Measurements from ENCODE around the gene NDUFV1. TPM values are rescaled to one million over a fixed set of nuclear protein-coding genes. Genes with fewer than 3 reads are reported as not detected.

Gene NDUFV1
- polyA plus RNA-seq, 2 of the 4 experiments (the other 2 are of a cell fraction) = 95.1 to 163 TPM

DNA sequence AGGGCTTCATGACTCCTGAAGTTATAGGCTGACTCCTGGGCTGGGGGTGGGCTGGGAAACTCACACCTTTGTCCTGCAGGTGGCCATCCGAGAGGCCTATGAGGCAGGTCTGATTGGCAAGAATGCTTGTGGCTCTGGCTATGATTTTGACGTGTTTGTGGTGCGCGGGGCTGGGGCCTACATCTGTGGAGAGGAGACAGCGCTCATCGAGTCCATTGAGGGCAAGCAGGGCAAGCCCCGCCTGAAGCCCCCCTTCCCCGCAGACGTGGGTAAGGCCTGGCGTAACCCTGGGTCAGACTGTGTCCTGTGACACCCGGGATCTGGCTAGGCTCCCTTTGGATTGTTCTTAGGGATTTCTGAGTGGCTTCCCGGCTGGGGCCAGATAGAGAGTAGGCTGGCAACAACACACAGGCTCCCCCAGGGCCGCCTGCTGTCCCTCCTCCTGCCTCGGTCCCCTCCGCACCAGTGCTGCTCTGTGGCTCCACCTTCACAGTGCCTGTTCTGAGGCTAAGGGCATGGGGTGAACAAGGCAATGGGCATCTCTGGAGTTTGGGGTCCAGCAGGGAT lies 3.6 kb downstream of the NDUFV1 start:
- FAIRE-seq (no peak), DNase-seq (ENCODE audit: low read depth in 1 of 2, low spot score in 1 of 2) (no peak), ATAC-seq (no peak)
- POLR2A ChIA-PET = no interaction called here
- H3K4me2 ChIP-seq = no peak overlapping the region
- peaks cover 19% of the 10 kb centered on the region for H3K4me1 ChIP-seq
- TF ChIP-seq FOXS1 (CRISPR knock-in tag; IDR thresholded peaks at IDR 0.05) = no peak
- TF ChIP-seq MAZ (IDR thresholded peaks at IDR 0.05; ENCODE audit: borderline replicate concordance, low read depth, low read length) = no peak
- TF ChIP-seq, protein P1, sequence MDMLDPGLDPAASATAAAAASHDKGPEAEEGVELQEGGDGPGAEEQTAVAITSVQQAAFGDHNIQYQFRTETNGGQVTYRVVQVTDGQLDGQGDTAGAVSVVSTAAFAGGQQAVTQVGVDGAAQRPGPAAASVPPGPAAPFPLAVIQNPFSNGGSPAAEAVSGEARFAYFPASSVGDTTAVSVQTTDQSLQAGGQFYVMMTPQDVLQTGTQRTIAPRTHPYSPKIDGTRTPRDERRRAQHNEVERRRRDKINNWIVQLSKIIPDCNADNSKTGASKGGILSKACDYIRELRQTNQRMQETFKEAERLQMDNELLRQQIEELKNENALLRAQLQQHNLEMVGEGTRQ (IDR thresholded peaks at IDR 0.05) = no peak
- no peaks in the 10 kb centered on the region for H3K9me3 ChIP-seq
- 83% methylated on average over 12 of the region's 15 CpGs for WGBS (ENCODE audit: missing lambda C conversion rate)
- CTCF ChIA-PET = interaction anchor here (3.5 kb wide), 1 partner anchor 19 kb away, joined by 30 read pairs; the partner anchor contains the start of gene NUDT8
- H3K4me3 ChIP-seq = no peak overlapping the region
- H3K27ac ChIP-seq = no peak overlapping the region

DNA sequence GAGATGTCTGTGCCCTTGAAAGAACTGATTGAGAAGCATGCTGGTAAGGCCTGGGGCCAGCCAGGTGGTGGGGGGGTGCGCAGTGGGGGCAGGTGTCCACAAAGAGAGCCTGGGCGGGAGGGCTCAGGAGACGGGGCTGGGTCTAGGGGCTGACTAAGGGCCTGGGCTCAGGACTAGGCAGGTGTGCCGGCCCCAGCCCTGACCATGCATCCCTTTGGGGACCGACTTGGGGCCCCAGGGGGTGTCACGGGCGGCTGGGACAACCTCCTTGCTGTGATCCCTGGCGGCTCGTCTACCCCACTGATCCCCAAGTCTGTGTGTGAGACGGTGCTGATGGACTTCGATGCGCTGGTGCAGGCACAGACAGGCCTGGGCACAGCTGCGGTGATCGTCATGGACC lies 4.4 kb downstream of the NDUFV1 start:
- Histone ChIP-seq H3K27ac (no peak overlapping the region), H3K9me3 (no peaks in the 10 kb centered on the region), H3K4me3 (no peak overlapping the region), H3K4me1 (peaks cover 11% of the 10 kb centered on the region), H3K4me2 (no peak overlapping the region)
- ATAC-seq (no peak), DNase-seq (ENCODE audit: low read depth in 1 of 2, low spot score in 1 of 2) (no peak), FAIRE-seq (no peak)
- TF ChIP-seq FOXS1 (CRISPR knock-in tag; IDR thresholded peaks at IDR 0.05) = no peak
- TF ChIP-seq, protein P2, sequence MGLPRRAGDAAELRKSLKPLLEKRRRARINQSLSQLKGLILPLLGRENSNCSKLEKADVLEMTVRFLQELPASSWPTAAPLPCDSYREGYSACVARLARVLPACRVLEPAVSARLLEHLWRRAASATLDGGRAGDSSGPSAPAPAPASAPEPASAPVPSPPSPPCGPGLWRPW (IDR thresholded peaks at IDR 0.05) = no peak
- ChIA-PET CTCF (interaction anchor here (1.3 to 10.2 kb wide), 2 partner anchors 18 to 37 kb away, joined by 5 to 181 read pairs; partner anchors contain the start of gene NUDT8), POLR2A (no interaction called here)
- WGBS (ENCODE audit: missing lambda C conversion rate) = 93% methylated on average over 11 of the region's 14 CpGs

DNA sequence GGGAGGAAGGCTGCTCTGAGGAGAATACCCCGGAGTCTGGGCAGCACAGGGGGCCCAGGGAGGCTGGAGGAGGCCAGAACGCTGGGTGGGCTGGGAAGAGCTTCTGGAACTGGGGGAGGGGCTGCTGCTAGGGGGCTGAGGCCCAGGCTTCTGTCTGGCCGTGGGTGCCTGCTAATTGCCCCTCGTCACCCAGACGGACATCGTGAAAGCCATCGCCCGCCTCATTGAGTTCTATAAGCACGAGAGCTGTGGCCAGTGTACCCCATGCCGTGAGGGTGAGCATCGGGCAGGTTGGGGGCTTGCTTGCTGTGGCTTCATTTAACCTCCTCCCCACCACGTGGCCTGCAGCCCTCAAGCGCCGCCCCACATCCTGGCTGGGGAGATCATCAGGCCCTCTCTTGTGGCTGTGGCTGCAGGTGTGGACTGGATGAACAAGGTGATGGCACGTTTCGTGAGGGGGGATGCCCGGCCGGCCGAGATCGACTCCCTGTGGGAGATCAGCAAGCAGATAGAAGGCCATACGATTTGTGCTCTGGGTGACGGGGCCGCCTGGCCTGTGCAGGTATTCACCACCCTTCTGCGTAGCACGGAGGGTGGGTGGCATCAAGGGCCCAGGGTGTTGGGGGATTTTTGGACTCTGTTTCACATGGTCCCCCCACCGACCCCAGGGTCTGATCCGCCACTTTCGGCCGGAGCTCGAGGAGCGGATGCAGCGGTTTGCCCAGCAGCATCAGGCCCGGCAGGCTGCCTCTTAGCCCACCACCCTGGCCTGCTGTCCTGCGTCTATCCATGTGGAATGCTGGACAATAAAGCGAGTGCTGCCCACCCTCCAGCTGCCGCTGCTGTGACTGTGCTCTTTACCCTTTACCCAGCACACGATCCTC lies 5.2 kb downstream of the NDUFV1 start:
- POLR2A ChIA-PET = no interaction called here
- CTCF ChIA-PET = interaction anchor here (0.9 to 10.2 kb wide), 6 partner anchors 17 to 182 kb away, joined by 3 to 181 read pairs (median 4); partner anchors contain the start of genes GSTP1 and NUDT8
- FAIRE-seq (no peak), ATAC-seq (no peak), DNase-seq (ENCODE audit: low read depth in 1 of 2, low spot score in 1 of 2) (no peak)
- H3K4me3 ChIP-seq = no peak overlapping the region
- H3K9me3 ChIP-seq = no peaks in the 10 kb centered on the region
- TF ChIP-seq TP53 (CRISPR knock-in tag; IDR thresholded peaks at IDR 0.05) = no peak
- no peak for TF ChIP-seq RFX5 (IDR thresholded peaks at IDR 0.05)
- TF ChIP-seq TFCP2L1 (CRISPR knock-in tag; IDR thresholded peaks at IDR 0.05) = no peak
- TF ChIP-seq SREBF2 (IDR thresholded peaks at IDR 0.05) = no peak
- no peak for TF ChIP-seq KDM1A (IDR thresholded peaks at IDR 0.05; ENCODE audit: low read depth)
- TF ChIP-seq FOSB (CRISPR knock-in tag; IDR thresholded peaks at IDR 0.05) = no peak
- TF ChIP-seq MAZ (IDR thresholded peaks at IDR 0.05; ENCODE audit: borderline replicate concordance, low read depth, low read length) = no peak
- TF ChIP-seq, protein P3, sequence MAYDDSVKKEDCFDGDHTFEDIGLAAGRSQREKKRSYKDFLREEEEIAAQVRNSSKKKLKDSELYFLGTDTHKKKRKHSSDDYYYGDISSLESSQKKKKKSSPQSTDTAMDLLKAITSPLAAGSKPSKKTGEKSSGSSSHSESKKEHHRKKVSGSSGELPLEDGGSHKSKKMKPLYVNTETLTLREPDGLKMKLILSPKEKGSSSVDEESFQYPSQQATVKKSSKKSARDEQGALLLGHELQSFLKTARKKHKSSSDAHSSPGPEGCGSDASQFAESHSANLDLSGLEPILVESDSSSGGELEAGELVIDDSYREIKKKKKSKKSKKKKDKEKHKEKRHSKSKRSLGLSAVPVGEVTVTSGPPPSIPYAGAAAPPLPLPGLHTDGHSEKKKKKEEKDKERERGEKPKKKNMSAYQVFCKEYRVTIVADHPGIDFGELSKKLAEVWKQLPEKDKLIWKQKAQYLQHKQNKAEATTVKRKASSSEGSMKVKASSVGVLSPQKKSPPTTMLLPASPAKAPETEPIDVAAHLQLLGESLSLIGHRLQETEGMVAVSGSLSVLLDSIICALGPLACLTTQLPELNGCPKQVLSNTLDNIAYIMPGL (CRISPR knock-in tag; IDR thresholded peaks at IDR 0.05; ENCODE audit: borderline replicate concordance) = no peak
- TF ChIP-seq POLR2AphosphoS2 (conservative IDR thresholded peaks at IDR 0.05; ENCODE audit: low read length) = no peak
- no peak overlapping the region for H3K27ac ChIP-seq
- WGBS (ENCODE audit: missing lambda C conversion rate) = 94% methylated on average over 32 of the region's 37 CpGs
- H3K4me1 ChIP-seq = peaks cover 9% of the 10 kb centered on the region; the same call in 1 of the 3 replicates
- no peak overlapping the region for H3K4me2 ChIP-seq

DNA sequence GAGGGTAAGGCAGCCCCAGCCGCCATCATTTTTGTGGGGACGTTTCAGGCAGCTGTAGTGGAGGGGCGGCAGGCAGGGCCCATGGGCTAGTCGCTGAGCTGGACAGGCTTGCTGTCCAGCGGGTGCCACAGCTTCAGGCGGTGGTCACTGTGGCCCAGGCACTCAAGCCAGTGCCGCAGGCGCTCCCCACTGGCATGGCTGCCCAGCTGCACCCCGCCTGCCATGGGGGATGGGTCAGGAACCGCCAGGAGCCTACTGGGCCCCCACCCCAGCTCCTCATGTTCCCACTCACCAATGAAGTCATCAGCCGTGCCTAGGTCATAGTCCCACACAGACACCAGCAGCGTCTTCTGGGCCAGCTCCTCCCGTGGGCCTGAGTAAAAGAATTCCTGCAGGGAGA lies 6.0 kb downstream of the NDUFV1 start:
- no peak for ATAC-seq
- 97% methylated on average over 9 of the region's 13 CpGs for WGBS (ENCODE audit: missing lambda C conversion rate)
- no peak overlapping the region for H3K4me2 ChIP-seq
- no peaks in the 10 kb centered on the region for H3K9me3 ChIP-seq
- ChIA-PET CTCF (interaction anchor here (0.9 to 10.2 kb wide), 9 partner anchors 16 to 290 kb away, joined by 3 to 181 read pairs (median 5); partner anchors contain the start of genes GSTP1 and NUDT8), POLR2A (no interaction called here)
- FAIRE-seq = no peak
- no peak for DNase-seq (ENCODE audit: low read depth in 1 of 2, low spot score in 1 of 2)
- no peak overlapping the region for H3K4me3 ChIP-seq
- no peak overlapping the region for H3K27ac ChIP-seq
- peaks cover 5% of the 10 kb centered on the region; the same call in 1 of the 3 replicates for H3K4me1 ChIP-seq
- TF ChIP-seq MAZ (IDR thresholded peaks at IDR 0.05; ENCODE audit: borderline replicate concordance, low read depth, low read length) (no peak), HDAC2 (IDR thresholded peaks at IDR 0.05) (no peak), ESRRA (IDR thresholded peaks at IDR 0.05; ENCODE audit: borderline replicate concordance, low read length) (no peak), JUN (IDR thresholded peaks at IDR 0.05) (no peak), JUNB (IDR thresholded peaks at IDR 0.05) (no peak), EHMT2 (IDR thresholded peaks at IDR 0.05; ENCODE audit: low read depth) (no peak), ZNF302 (CRISPR knock-in tag; IDR thresholded peaks at IDR 0.05) (no peak), KDM5A (IDR thresholded peaks at IDR 0.05) (no peak), TP53 (CRISPR knock-in tag; IDR thresholded peaks at IDR 0.05) (no peak), HEYL (CRISPR knock-in tag; IDR thresholded peaks at IDR 0.05) (no peak)
- TF ChIP-seq, protein P4, sequence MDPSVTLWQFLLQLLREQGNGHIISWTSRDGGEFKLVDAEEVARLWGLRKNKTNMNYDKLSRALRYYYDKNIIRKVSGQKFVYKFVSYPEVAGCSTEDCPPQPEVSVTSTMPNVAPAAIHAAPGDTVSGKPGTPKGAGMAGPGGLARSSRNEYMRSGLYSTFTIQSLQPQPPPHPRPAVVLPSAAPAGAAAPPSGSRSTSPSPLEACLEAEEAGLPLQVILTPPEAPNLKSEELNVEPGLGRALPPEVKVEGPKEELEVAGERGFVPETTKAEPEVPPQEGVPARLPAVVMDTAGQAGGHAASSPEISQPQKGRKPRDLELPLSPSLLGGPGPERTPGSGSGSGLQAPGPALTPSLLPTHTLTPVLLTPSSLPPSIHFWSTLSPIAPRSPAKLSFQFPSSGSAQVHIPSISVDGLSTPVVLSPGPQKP (IDR thresholded peaks at IDR 0.05; ENCODE audit: low read depth, low read length) = no peak
- TF ChIP-seq, protein P5, sequence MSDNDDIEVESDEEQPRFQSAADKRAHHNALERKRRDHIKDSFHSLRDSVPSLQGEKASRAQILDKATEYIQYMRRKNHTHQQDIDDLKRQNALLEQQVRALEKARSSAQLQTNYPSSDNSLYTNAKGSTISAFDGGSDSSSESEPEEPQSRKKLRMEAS (IDR thresholded peaks at IDR 0.05) = no peak
- TF ChIP-seq, protein P6, sequence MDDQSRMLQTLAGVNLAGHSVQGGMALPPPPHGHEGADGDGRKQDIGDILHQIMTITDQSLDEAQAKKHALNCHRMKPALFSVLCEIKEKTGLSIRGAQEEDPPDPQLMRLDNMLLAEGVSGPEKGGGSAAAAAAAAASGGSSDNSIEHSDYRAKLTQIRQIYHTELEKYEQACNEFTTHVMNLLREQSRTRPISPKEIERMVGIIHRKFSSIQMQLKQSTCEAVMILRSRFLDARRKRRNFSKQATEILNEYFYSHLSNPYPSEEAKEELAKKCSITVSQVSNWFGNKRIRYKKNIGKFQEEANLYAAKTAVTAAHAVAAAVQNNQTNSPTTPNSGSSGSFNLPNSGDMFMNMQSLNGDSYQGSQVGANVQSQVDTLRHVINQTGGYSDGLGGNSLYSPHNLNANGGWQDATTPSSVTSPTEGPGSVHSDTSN (IDR thresholded peaks at IDR 0.05) = no peak
